Adrenal gland (tissue), 5 donors: Measurements from ENCODE around the gene MUC2.

Experiments used
- POLR2A ChIP-seq, 2 donors: fragments of 450-650 bp; IDR thresholded peaks; one replicate each; pipeline ENCODE4 v1.6.1; 2017; ENCODE audit warnings: antibody characterized with exemption in 2 of 2, mild to moderate bottlenecking in 2 of 2, moderate library complexity in 1 of 2
- TF ChIP-seq, protein P1 (sequence below), 6 experiments: fragments of 450-650 bp in 4 of 6; fragments of 200-600 bp in 2 of 6; sonication (generic) in 1 of 6; IDR thresholded peaks; 1 replicate in 5 of 6; 2 replicates in 1 of 6; pipeline versions ENCODE4 v1.5.1 to v1.8.0; 2016 to 2021; ENCODE audit warnings: antibody characterized with exemption in 6 of 6, mild to moderate bottlenecking in 2 of 6, moderate library complexity in 1 of 6
- donor health status: DM: no; HTN: no; CAD: no.

DNA sequence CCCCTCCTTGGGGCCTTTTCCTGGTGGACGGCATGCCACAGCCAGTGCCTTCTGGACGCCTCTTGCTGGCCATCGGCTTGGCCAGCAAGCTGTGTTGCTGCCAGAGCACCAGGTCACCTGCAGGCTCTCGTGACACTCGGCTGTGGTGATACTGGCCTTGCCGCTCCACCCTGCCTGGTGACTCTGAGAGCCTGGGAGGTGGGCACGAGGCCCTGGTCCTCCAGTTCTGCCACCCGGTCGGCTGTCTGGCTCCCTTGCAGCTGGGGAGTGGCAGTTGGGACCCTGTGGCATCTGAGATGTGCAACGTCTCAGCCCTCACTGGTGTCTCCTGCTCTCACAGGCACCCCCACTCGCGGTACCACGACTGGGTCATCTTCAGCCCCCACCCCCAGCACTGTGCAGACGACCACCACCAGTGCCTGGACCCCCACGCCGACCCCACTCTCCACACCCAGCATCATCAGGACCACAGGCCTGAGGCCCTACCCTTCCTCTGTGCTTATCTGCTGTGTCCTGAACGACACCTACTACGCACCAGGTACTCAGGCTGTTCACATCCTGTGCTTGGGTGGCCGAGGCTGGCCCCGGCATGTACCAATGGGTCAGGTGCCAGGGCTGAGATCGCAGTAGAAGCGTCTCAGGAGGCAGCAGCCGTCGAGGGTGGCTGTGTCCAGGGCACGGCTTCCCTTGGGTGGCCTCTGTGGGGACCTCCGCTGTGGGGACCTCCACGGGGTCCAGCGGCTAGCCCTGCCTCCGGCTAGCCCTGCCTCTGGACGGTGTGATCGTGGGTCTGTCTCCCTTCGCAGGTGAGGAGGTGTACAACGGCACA is 26.0 kb downstream of the MUC2 start:
- no peak for TF ChIP-seq POLR2A (IDR thresholded peaks at IDR 0.05)
- TF ChIP-seq, protein P1, sequence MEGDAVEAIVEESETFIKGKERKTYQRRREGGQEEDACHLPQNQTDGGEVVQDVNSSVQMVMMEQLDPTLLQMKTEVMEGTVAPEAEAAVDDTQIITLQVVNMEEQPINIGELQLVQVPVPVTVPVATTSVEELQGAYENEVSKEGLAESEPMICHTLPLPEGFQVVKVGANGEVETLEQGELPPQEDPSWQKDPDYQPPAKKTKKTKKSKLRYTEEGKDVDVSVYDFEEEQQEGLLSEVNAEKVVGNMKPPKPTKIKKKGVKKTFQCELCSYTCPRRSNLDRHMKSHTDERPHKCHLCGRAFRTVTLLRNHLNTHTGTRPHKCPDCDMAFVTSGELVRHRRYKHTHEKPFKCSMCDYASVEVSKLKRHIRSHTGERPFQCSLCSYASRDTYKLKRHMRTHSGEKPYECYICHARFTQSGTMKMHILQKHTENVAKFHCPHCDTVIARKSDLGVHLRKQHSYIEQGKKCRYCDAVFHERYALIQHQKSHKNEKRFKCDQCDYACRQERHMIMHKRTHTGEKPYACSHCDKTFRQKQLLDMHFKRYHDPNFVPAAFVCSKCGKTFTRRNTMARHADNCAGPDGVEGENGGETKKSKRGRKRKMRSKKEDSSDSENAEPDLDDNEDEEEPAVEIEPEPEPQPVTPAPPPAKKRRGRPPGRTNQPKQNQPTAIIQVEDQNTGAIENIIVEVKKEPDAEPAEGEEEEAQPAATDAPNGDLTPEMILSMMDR (IDR thresholded peaks at IDR 0.05), result no peak
